Mesenteric fat pad (tissue), 1 donor: ENCODE measurements around the gene TPMT. TPM values are rescaled to one million over a fixed set of nuclear protein-coding genes. Genes with fewer than 3 reads are reported as not detected.
A peak's percentile ranks its signal among the peaks of the same experiment; 100 is the strongest.
"Not testable (repeated sequence)": the region's sequence is repeated elsewhere in the genome, so short reads cannot be mapped to it uniquely, and the experiment has no call there.

Experiments used
- DNase-seq: peaks from one replicate; pipeline ENCODE4 v3.0.0-alpha.2; 2020; ENCODE audit warnings: low spot score
- total RNA-seq: library from RNA; stranded (reverse); fragmentation: NEBNext Ultra II Directional; extraction: Animal tissue kit (Norgen Biotek cat#: 25700); gene quantifications from one replicate; pipeline ENCODE4 v1.2.1, GENCODE V29; 2021
- donor health status: DM: yes; HTN: yes; CAD: no.

The TPMT gene
- total RNA-seq, 1 donor from 2014 or later, result 7.1 TPM

GRCh38 chr6:18155864-18156421 lies 1.1 kb upstream of the TPMT start:
- no peak for DNase-seq

- peak; percentile 99 for DNase-seq
Observed at GRCh38 chr6:18155150-18155863, 430 bp upstream of the TPMT start, which contains the start of gene KDM1B. TSS of gene KDM1B (plus strand) at chr6:18155422. CDS start at chr6:18159896, 4,474 bp downstream.

- DNase-seq, result no peak
Observed at GRCh38 chr6:18153311-18153703, 1.6 kb downstream of the TPMT start.

- no peak for DNase-seq
Observed at GRCh38 chr6:18151801-18152200, 3.1 kb downstream of the TPMT start.

- not testable (repeated sequence) for DNase-seq
Observed at GRCh38 chr6:18151391-18151790, 3.5 kb downstream of the TPMT start.

GRCh38 chr6:18148304-18149025 lies 6.4 kb downstream of the TPMT start:
- DNase-seq, result no peak

- DNase-seq, result no peak
Observed at GRCh38 chr6:18147616-18148015, 7.3 kb downstream of the TPMT start.

- no peak for DNase-seq
Observed at GRCh38 chr6:18147160-18147559, 7.7 kb downstream of the TPMT start.

GRCh38 chr6:18142591-18142861 lies 12.4 kb downstream of the TPMT start:
- DNase-seq, result no peak

- no peak for DNase-seq
Observed at GRCh38 chr6:18141805-18142590, 12.9 kb downstream of the TPMT start.

GRCh38 chr6:18139935-18140621 lies 14.8 kb downstream of the TPMT start:
- no peak for DNase-seq

GRCh38 chr6:18138906-18139305 lies 16.0 kb downstream of the TPMT start:
- no peak for DNase-seq

- no peak for DNase-seq
Observed at GRCh38 chr6:18136260-18136659, 18.6 kb downstream of the TPMT start.

GRCh38 chr6:18135171-18135570 lies 19.7 kb downstream of the TPMT start:
- no peak for DNase-seq

- no peak for DNase-seq
Observed at GRCh38 chr6:18132346-18132745, 22.5 kb downstream of the TPMT start.

GRCh38 chr6:18126121-18126520 lies 28.8 kb downstream of the TPMT start:
- no peak for DNase-seq

GRCh38 chr6:18122128-18123093 lies 32.5 kb downstream of the TPMT start, which contains the start of gene NHLRC1:
TSS of gene NHLRC1 (minus strand) at chr6:18122677. CDS start at chr6:18122606, 71 bp downstream.
- DNase-seq, result peak; percentile 96

- DNase-seq, result no peak
Observed at GRCh38 chr6:18121580-18122127, 33.2 kb downstream of the TPMT start.

GRCh38 chr6:18119236-18119635 lies 35.6 kb downstream of the TPMT start:
- DNase-seq, result no peak

GRCh38 chr6:18118330-18118729 lies 36.5 kb downstream of the TPMT start:
- DNase-seq, result no peak
